Thymus (tissue), 14 donors: ENCODE results near the gene TWF2. TPM values are rescaled to one million over a fixed set of nuclear protein-coding genes. Genes with fewer than 3 reads are reported as not detected.
"Not testable (repeated sequence)": the region's sequence is repeated elsewhere in the genome, so short reads cannot be mapped to it uniquely, and the experiment has no call there.

ENCODE experiments used
- DNase-seq, 9 donors: peaks; one replicate each; pipeline ENCODE4 v3.0.0-alpha.2; 2013; ENCODE audit warnings: low spot score in 9 of 9, low read depth in 6 of 9, missing footprints in 1 of 9
- H3K27ac ChIP-seq, 2 donors: one replicate each; pipeline ENCODE4 v1.5.1; 2013; ENCODE audit warnings: control low read depth in 1 of 2, low read depth in 1 of 2, low read length in 1 of 2, mild to moderate bottlenecking in 1 of 2, moderate library complexity in 1 of 2
- H3K27me3 ChIP-seq, 2 donors: one replicate each; pipeline ENCODE4 v1.5.1; 2013; ENCODE audit warnings: low read length in 1 of 2; ENCODE audit not compliant: control insufficient read depth in 2 of 2, insufficient read depth in 1 of 2
- H3K36me3 ChIP-seq, 2 donors: one replicate each; pipeline ENCODE4 v1.5.1; 2013; ENCODE audit warnings: low read length in 1 of 2, mild to moderate bottlenecking in 1 of 2, moderate library complexity in 1 of 2; ENCODE audit not compliant: control insufficient read depth in 2 of 2, insufficient read depth in 2 of 2
- H3K4me1 ChIP-seq, 2 donors: one replicate each; pipeline ENCODE4 v1.5.1; 2013; ENCODE audit warnings: low read length in 2 of 2; ENCODE audit not compliant: control insufficient read depth in 2 of 2, insufficient read depth in 2 of 2
- H3K4me3 ChIP-seq, 2 donors: one replicate each; pipeline ENCODE4 v1.5.1; 2013; ENCODE audit warnings: low read length in 2 of 2, control low read depth in 1 of 2, mild to moderate bottlenecking in 1 of 2
- H3K9me3 ChIP-seq, 2 donors: one replicate each; pipeline ENCODE4 v1.5.1; 2013; ENCODE audit warnings: low read length in 1 of 2, mild to moderate bottlenecking in 1 of 2; ENCODE audit not compliant: control insufficient read depth in 2 of 2, insufficient read depth in 1 of 2
- WGBS: extraction: QIAGEN DNeasy Blood & Tissue Kit; methylation state at CpG from one replicate; pipeline ENCODE4 v1.1.7; 2013; 5-methylcytosine and 5-hydroxymethylcytosine counted together
- long read RNA-seq, 10 donors: transcript quantifications; one replicate each; lab custom pipeline, GENCODE V29; 2026
- polyA plus RNA-seq: library from polyadenylated mRNA; stranded (reverse); fragments of 200-250 nt; gene quantifications from one replicate; pipeline ENCODE4 v1.2.3, GENCODE V29; 2013
- total RNA-seq: library from RNA; stranded (reverse); fragments of 120-200 nt; gene quantifications from one replicate; pipeline ENCODE4 v1.2.4, GENCODE V29; 2013
- donor health status: healthy.

The TWF2 gene
- total RNA-seq (60.5 TPM), polyA plus RNA-seq (62.6 TPM)
- long read RNA-seq, donor 1, partial matches to known transcripts = 0 of 3 reads
- long read RNA-seq, donor 1, other reads (novel, unspliced or antisense) = 0 of 3 reads
- long read RNA-seq, donor 2, transcript TWF2-201 (9 exons, 1,718 nt) = major isoform, 71 of 106 reads
- long read RNA-seq, donor 2, partial matches to known transcripts = 27 of 106 reads
- long read RNA-seq, donor 2, other reads (novel, unspliced or antisense) = 8 of 106 reads
- long read RNA-seq, donor 3, transcript TWF2-201 (9 exons, 1,718 nt) = major isoform, 62 of 67 reads
- long read RNA-seq, donor 3, partial matches to known transcripts = 5 of 67 reads
- long read RNA-seq, donor 3, other reads (novel, unspliced or antisense) = 0 of 67 reads
- long read RNA-seq, donor 4, transcript TWF2-201 (9 exons, 1,718 nt) = major isoform, 13 of 69 reads
- long read RNA-seq, donor 4, partial matches to known transcripts = 56 of 69 reads
- long read RNA-seq, donor 4, other reads (novel, unspliced or antisense) = 0 of 69 reads
- long read RNA-seq, donor 5, transcript TWF2-201 (9 exons, 1,718 nt) = major isoform, 74 of 88 reads
- long read RNA-seq, donor 5, partial matches to known transcripts = 14 of 88 reads
- long read RNA-seq, donor 5, other reads (novel, unspliced or antisense) = 0 of 88 reads
- long read RNA-seq, donor 6, transcript TWF2-201 (9 exons, 1,718 nt) = major isoform, 34 of 34 reads
- long read RNA-seq, donor 6, partial matches to known transcripts = 0 of 34 reads
- long read RNA-seq, donor 6, other reads (novel, unspliced or antisense) = 0 of 34 reads
- long read RNA-seq, donor 7, transcript TWF2-201 (9 exons, 1,718 nt) = major isoform, 38 of 39 reads
- long read RNA-seq, donor 7, partial matches to known transcripts = 0 of 39 reads
- long read RNA-seq, donor 7, other reads (novel, unspliced or antisense) = 0 of 39 reads
- long read RNA-seq, donor 8, transcript TWF2-201 (9 exons, 1,718 nt) = major isoform, 14 of 14 reads
- long read RNA-seq, donor 8, partial matches to known transcripts = 0 of 14 reads
- long read RNA-seq, donor 8, other reads (novel, unspliced or antisense) = 0 of 14 reads
- long read RNA-seq, donor 9, transcript TWF2-201 (9 exons, 1,718 nt) = major isoform, 27 of 32 reads
- long read RNA-seq, donor 9, partial matches to known transcripts = 5 of 32 reads
- long read RNA-seq, donor 9, other reads (novel, unspliced or antisense) = 0 of 32 reads
- long read RNA-seq, donor 10, transcript TWF2-201 (9 exons, 1,718 nt) = major isoform, 26 of 32 reads
- long read RNA-seq, donor 10, partial matches to known transcripts = 6 of 32 reads
- long read RNA-seq, donor 10, other reads (novel, unspliced or antisense) = 0 of 32 reads

- H3K4me3 ChIP-seq = peak within 1 kb of the TSS; percentile 93
- H3K27ac ChIP-seq = peak within 1 kb of the TSS; percentile 96 to 97
- peaks cover 0 to 6% of the 10 kb centered on the region in 2 donors for H3K9me3 ChIP-seq
- H3K27me3 ChIP-seq = no peaks in the 10 kb centered on the region
- under 1% methylated on average over 92 of the region's 92 CpGs for WGBS
- H3K36me3 ChIP-seq = peaks cover 19 to 24% of the 10 kb centered on the region in 2 donors
- peaks cover 28 to 60% of the 10 kb centered on the region in 2 donors for H3K4me1 ChIP-seq
- peak; percentile 51 to 93 (median 86) for DNase-seq
These were observed at the start of gene TWF2 for GRCh38 chr3:52238761-52239701. Gene TWF2 (minus strand): TSS chr3:52239158. CDS start chr3:52239016, 142 bp downstream.

GRCh38 chr3:52288674-52289073 is 49.7 kb upstream of the TWF2 start:
- DNase-seq = no peak
- Histone ChIP-seq H3K36me3 (peaks cover 24 to 27% of the 10 kb centered on the region in 2 donors), H3K27me3 (no peaks in the 10 kb centered on the region), H3K4me3 (peak overlapping the region in 1 of 2 donors; percentile 85), H3K4me1 (peaks cover 5 to 24% of the 10 kb centered on the region in 2 donors), H3K27ac (no peak overlapping the region), H3K9me3 (no peaks in the 10 kb centered on the region)
- WGBS = 99% methylated on average over 6 of the region's 6 CpGs

GRCh38 chr3:52286777-52287110 is 47.8 kb upstream of the TWF2 start:
- WGBS = 92% methylated on average over 8 of the region's 8 CpGs
- no peak for DNase-seq

GRCh38 chr3:52284051-52284450 is 45.1 kb upstream of the TWF2 start:
- H3K27ac ChIP-seq = not testable (repeated sequence)
- 97% methylated on average over 4 of the region's 4 CpGs for WGBS

More at GRCh38 chr3:52286777-52287110, 47.8 kb upstream of the TWF2 start:
- Histone ChIP-seq H3K36me3 (peaks cover 7 to 8% of the 10 kb centered on the region in 2 donors), H3K4me3 (peak overlapping the region; percentile 72 to 85), H3K9me3 (no peaks in the 10 kb centered on the region), H3K27ac (peak overlapping the region; percentile 97 to 98), H3K4me1 (peaks cover 12 to 41% of the 10 kb centered on the region in 2 donors), H3K27me3 (no peaks in the 10 kb centered on the region)

GRCh38 chr3:52283306-52283705 is 44.3 kb upstream of the TWF2 start:
- no peaks in the 10 kb centered on the region for H3K27me3 ChIP-seq
- no peak overlapping the region for H3K4me3 ChIP-seq
- DNase-seq = no peak
- H3K27ac ChIP-seq = peak overlapping the region in 1 of 2 donors; percentile 31
- no peaks in the 10 kb centered on the region for H3K9me3 ChIP-seq
- H3K4me1 ChIP-seq = peaks cover 17 to 51% of the 10 kb centered on the region in 2 donors
- H3K36me3 ChIP-seq = no peaks in the 10 kb centered on the region
- WGBS = 96% methylated on average over 1 of the region's 1 CpG

More at GRCh38 chr3:52284051-52284450, 45.1 kb upstream of the TWF2 start:
- not testable (repeated sequence) for H3K36me3 ChIP-seq, H3K4me3 ChIP-seq, H3K9me3 ChIP-seq, H3K27me3 ChIP-seq, DNase-seq
- H3K4me1 ChIP-seq = peaks cover 16 to 55% of the 10 kb centered on the region in 2 donors

- DNase-seq = peak in 7 of 9 donors; percentile 24 to 83 (median 56)
- Histone ChIP-seq H3K36me3 (no peaks in the 10 kb centered on the region), H3K27ac (peak overlapping the region; percentile 90 to 93), H3K4me3 (no peak overlapping the region), H3K9me3 (no peaks in the 10 kb centered on the region), H3K4me1 (peaks cover 17 to 48% of the 10 kb centered on the region in 2 donors), H3K27me3 (no peaks in the 10 kb centered on the region)
- 21% methylated on average over 8 of the region's 8 CpGs for WGBS
These were observed 43.2 kb upstream of the TWF2 start for GRCh38 chr3:52281981-52282801.

- no peaks in the 10 kb centered on the region for H3K9me3 ChIP-seq
- 91% methylated on average over 6 of the region's 6 CpGs for WGBS
- H3K4me1 ChIP-seq = peaks cover 22 to 55% of the 10 kb centered on the region in 2 donors
- no peak overlapping the region for H3K4me3 ChIP-seq
- H3K27ac ChIP-seq = peak overlapping the region; percentile 58 to 75
- DNase-seq = no peak
- no peaks in the 10 kb centered on the region for H3K27me3 ChIP-seq
- H3K36me3 ChIP-seq = peaks cover 0 to 3% of the 10 kb centered on the region in 2 donors
These were observed 41.1 kb upstream of the TWF2 start for GRCh38 chr3:52280050-52280461.
